ENCODE data around the gene TMPRSS4. TPM values are rescaled to one million over a fixed set of nuclear protein-coding genes. Genes with fewer than 3 reads are reported as not detected.
A peak's percentile ranks its signal among the peaks of the same experiment; 100 is the strongest.

The TMPRSS4 gene
- total and polyA plus RNA-seq, 2 donors (not counting 1 experiment from before 2014, with no cell fraction given) = not detected

- Histone ChIP-seq H3K9ac (ENCODE audit: low read length) (no peak overlapping the region), H3K4me3 (ENCODE audit: control extremely low read depth in 1 of 5, extremely low read depth in 1 of 5, insufficient read depth in 1 of 5, low read depth in 2 of 5, low read length in 4 of 5) (no peak overlapping the region), H3K36me3 (replicated peaks in 1 of 2; ENCODE audit: control extremely low read depth in 1 of 2, control insufficient read depth in 1 of 2, extremely low read depth in 1 of 2, insufficient read depth in 2 of 2, low read length in 1 of 2) (no peaks in the 10 kb centered on the region), H3K4me1 (ENCODE audit: control insufficient read depth in 2 of 2, insufficient read depth in 2 of 2, low read length in 2 of 2) (no peaks in the 10 kb centered on the region), H3K4me2 (replicated peaks; ENCODE audit: low read depth, low read length, poor library complexity, severe bottlenecking) (no peak overlapping the region), H4K20me1 (ENCODE audit: control insufficient read depth, insufficient read depth, low read length, poor library complexity, severe bottlenecking) (no peaks in the 10 kb centered on the region), H3K9me3 (ENCODE audit: control extremely low read depth in 1 of 3, control insufficient read depth in 2 of 3, insufficient read depth in 1 of 3, low read length in 2 of 3) (peaks cover 0 to 4% (median 0%) of the 10 kb centered on the region in 3 donors), H3K79me2 (ENCODE audit: control insufficient read depth, insufficient read depth, low read length) (no peaks in the 10 kb centered on the region), H2AFZ (ENCODE audit: insufficient read depth, low read depth, low read length, poor library complexity, severe bottlenecking) (no peak overlapping the region), H3K27me3 (replicated peaks in 1 of 4; ENCODE audit: control extremely low read depth in 1 of 4, control insufficient read depth in 3 of 4, insufficient read depth in 4 of 4, low read length in 3 of 4) (peaks cover 0 to 4% (median 1%) of the 10 kb centered on the region in 4 experiments), H3K27ac (ENCODE audit: low read length in 2 of 2) (no peak overlapping the region)
- DNase-seq (no peak), ATAC-seq (ENCODE audit: low read depth) (no peak)
- no peaks in the 10 kb centered on the region for H3K4me1 Mint-ChIP-seq
- WGBS (ENCODE audit: insufficient coverage) = 90% methylated on average over 9 of the region's 18 CpGs
- POLR2A ChIA-PET = no interaction called here
- CTCF ChIA-PET = interaction anchor here (1.8 kb wide), 1 partner anchor 28 kb away, joined by 5 read pairs; no protein-coding TSS in a partner anchor
- peaks cover under 1% of the 10 kb centered on the region for H3K9me3 Mint-ChIP-seq (ENCODE audit: insufficient read depth)
- no peak overlapping the region for H3K4me3 Mint-ChIP-seq
- peaks cover 30% of the 10 kb centered on the region for H3K27me3 Mint-ChIP-seq
- TF ChIP-seq EZH2 (IDR thresholded peaks at IDR 0.05; ENCODE audit: borderline replicate concordance, insufficient read depth, low read depth, low read length, poor library complexity, severe bottlenecking) = no peak
- TF ChIP-seq CTCF (IDR thresholded peaks at IDR 0.05) = no peak
- intact Hi-C loops (cut with micrococcal nuclease) = no loop called here
- no peak overlapping the region for H3K27ac Mint-ChIP-seq
Observed at GRCh38 chr11:118081241-118081958, 4.5 kb downstream of the TMPRSS4 start.

- Mint-ChIP-seq H3K4me3 (no peak overlapping the region), H3K27me3 (peaks cover 27% of the 10 kb centered on the region), H3K4me1 (peaks cover 4% of the 10 kb centered on the region), H3K9me3 (ENCODE audit: insufficient read depth) (peaks cover 4% of the 10 kb centered on the region), H3K27ac (no peak overlapping the region)
- no peak overlapping the region for H3K27ac ChIP-seq (ENCODE audit: low read length in 2 of 2)
- H3K4me1 ChIP-seq (ENCODE audit: control insufficient read depth in 2 of 2, insufficient read depth in 2 of 2, low read length in 2 of 2) = peaks cover 2 to 5% of the 10 kb centered on the region in 2 donors
- 40% methylated on average over 19 of the region's 21 CpGs for WGBS (ENCODE audit: insufficient coverage)
- H3K4me2 ChIP-seq (replicated peaks; ENCODE audit: low read depth, low read length, poor library complexity, severe bottlenecking) = no peak overlapping the region
- DNase-seq = no peak
- H3K4me3 ChIP-seq (ENCODE audit: control extremely low read depth in 1 of 5, extremely low read depth in 1 of 5, insufficient read depth in 1 of 5, low read depth in 2 of 5, low read length in 4 of 5) = no peak overlapping the region
- ChIA-PET POLR2A (no interaction called here), CTCF (interaction anchor here (0.6 to 2.1 kb wide), 5 partner anchors 11 to 920 kb away, joined by 3 to 5 read pairs (median 4); no protein-coding TSS in a partner anchor)
- no peak for ATAC-seq (ENCODE audit: low read depth)
- TF ChIP-seq CTCF (IDR thresholded peaks at IDR 0.05) = no peak
- TF ChIP-seq EZH2 (IDR thresholded peaks at IDR 0.05; ENCODE audit: borderline replicate concordance, insufficient read depth, low read depth, low read length, poor library complexity, severe bottlenecking) = no peak
- H2AFZ ChIP-seq (ENCODE audit: insufficient read depth, low read depth, low read length, poor library complexity, severe bottlenecking) = peak overlapping the region; percentile 54
- peaks cover 0 to 20% (median 14%) of the 10 kb centered on the region in 3 donors for H3K9me3 ChIP-seq (ENCODE audit: control extremely low read depth in 1 of 3, control insufficient read depth in 2 of 3, insufficient read depth in 1 of 3, low read length in 2 of 3)
- H3K36me3 ChIP-seq (replicated peaks in 1 of 2; ENCODE audit: control extremely low read depth in 1 of 2, control insufficient read depth in 1 of 2, extremely low read depth in 1 of 2, insufficient read depth in 2 of 2, low read length in 1 of 2) = no peaks in the 10 kb centered on the region
- H4K20me1 ChIP-seq (ENCODE audit: control insufficient read depth, insufficient read depth, low read length, poor library complexity, severe bottlenecking) = no peaks in the 10 kb centered on the region
- intact Hi-C loops (cut with micrococcal nuclease) = no loop called here
- no peaks in the 10 kb centered on the region for H3K79me2 ChIP-seq (ENCODE audit: control insufficient read depth, insufficient read depth, low read length)
- peaks cover 0 to 4% (median 1%) of the 10 kb centered on the region in 4 experiments for H3K27me3 ChIP-seq (replicated peaks in 1 of 4; ENCODE audit: control extremely low read depth in 1 of 4, control insufficient read depth in 3 of 4, insufficient read depth in 4 of 4, low read length in 3 of 4)
- no peak overlapping the region for H3K9ac ChIP-seq (ENCODE audit: low read length)
Observed at GRCh38 chr11:118082880-118083552, 6.1 kb downstream of the TMPRSS4 start.

Measured in B cell (primary cell).